Spleen (tissue), 11 donors: ENCODE measurements around the gene MRC2. TPM values are rescaled to one million over a fixed set of nuclear protein-coding genes. Genes with fewer than 3 reads are reported as not detected.

ENCODE experiments used
- DNase-seq: peaks from one replicate; pipeline ENCODE4 v3.0.0-alpha.2; 2020
- H3K27ac ChIP-seq, 8 donors: fragments of 200-600 bp; sonication (generic) in 7 of 8; 1 replicate in 4 of 8; 2 replicates in 4 of 8; pipeline versions ENCODE4 v1.5.0 to v1.8.0; 2016 to 2021; ENCODE audit warnings: inconsistent platforms in 4 of 8, mild to moderate bottlenecking in 4 of 8, moderate library complexity in 1 of 8
- H3K27me3 ChIP-seq, 7 donors: fragments of 200-600 bp; sonication (generic) in 6 of 7; replicated peaks in 1 of 7; 1 replicate in 4 of 7; 2 replicates in 3 of 7; pipeline versions ENCODE4 v1.5.0 to v1.8.0; 2016 to 2021; ENCODE audit warnings: inconsistent platforms in 3 of 7, mild to moderate bottlenecking in 1 of 7
- H3K36me3 ChIP-seq, 6 donors: fragments of 200-600 bp; sonication (generic) in 5 of 6; 1 replicate in 4 of 6; 2 replicates in 2 of 6; pipeline versions ENCODE4 v1.5.0 to v1.8.0; 2016 to 2021; ENCODE audit warnings: inconsistent platforms in 2 of 6
- H3K4me1 ChIP-seq, 6 donors: fragments of 200-600 bp; sonication (generic) in 5 of 6; 1 replicate in 3 of 6; 2 replicates in 3 of 6; pipeline versions ENCODE4 v1.5.0 to v1.8.0; 2016 to 2021; ENCODE audit warnings: inconsistent platforms in 3 of 6
- H3K4me3 ChIP-seq, 8 donors: fragments of 200-600 bp; sonication (generic) in 7 of 8; 1 replicate in 4 of 8; 2 replicates in 4 of 8; pipeline versions ENCODE4 v1.5.0 to v1.8.0; 2016 to 2021; ENCODE audit warnings: inconsistent platforms in 4 of 8, mild to moderate bottlenecking in 4 of 8, moderate library complexity in 2 of 8
- H3K9me3 ChIP-seq, 8 donors: fragments of 200-600 bp; sonication (generic) in 7 of 8; 1 replicate in 4 of 8; 2 replicates in 4 of 8; pipeline versions ENCODE4 v1.5.0 to v1.8.0; 2016 to 2021; ENCODE audit warnings: inconsistent platforms in 4 of 8
- POLR2A ChIP-seq, 3 donors: fragments of 450-650 bp; IDR thresholded peaks; one replicate each; pipeline ENCODE4 v1.5.1; 2017; ENCODE audit warnings: antibody characterized with exemption in 3 of 3, mild to moderate bottlenecking in 1 of 3
- POLR2AphosphoS5 ChIP-seq, 3 donors: sonication (generic); formaldehyde crosslinking; IDR thresholded peaks; one replicate each; pipeline ENCODE4 v1.5.1; 2017; ENCODE audit warnings: antibody characterized with exemption in 3 of 3
- WGBS, 5 donors: extraction: QIAGEN DNeasy Blood & Tissue Kit in 3 of 5; methylation state at CpG; one replicate each; pipeline versions ENCODE4 v1.1.5 to v1.1.7; 2013 to 2018; 5-methylcytosine and 5-hydroxymethylcytosine counted together
- intact Hi-C: fragments of 100-400 bp; cut with DNase I; formaldehyde crosslinking; loops from one replicate; pipeline ENCODE4 v1.15.0; 2023; ENCODE audit warnings: low total_unique reads
- polyA plus RNA-seq, 3 donors: library from polyadenylated mRNA; stranded (reverse); fragments of 200-250 nt; gene quantifications; one replicate each; pipeline ENCODE4 v1.2.1, GENCODE V29; 2013
- total RNA-seq, 7 donors: library from RNA; depleted of rRNA in 3 of 7; stranded (reverse); fragments of >200 nt in 3 of 7; fragmentation: NEBNext Ultra II Directional in 4 of 7; extraction: Animal tissue kit (Norgen Biotek cat#: 25700) in 4 of 7; gene quantifications; one replicate each; pipeline versions ENCODE4 v1.1.0 to v1.2.1, GENCODE V29; 2016 to 2021
- TF ChIP-seq, protein P1 (sequence below), 11 experiments: fragments of 200-600 bp in 7 of 11; fragments of 450-650 bp in 4 of 11; sonication (generic) in 4 of 11; IDR thresholded peaks in 8 of 11; conservative IDR thresholded peaks in 3 of 11; 1 replicate in 7 of 11; 2 replicates in 4 of 11; pipeline versions ENCODE4 v1.4.0 to v1.8.0; 2016 to 2021; ENCODE audit warnings: antibody characterized with exemption in 11 of 11, inconsistent platforms in 4 of 11, mild to moderate bottlenecking in 1 of 11
- donor health status: healthy with polysubstance abuse.
- donor health status: DM: no; HTN: no; CAD: no; lungs with moderate emphysema.
- donor health status: DM: no; HTN: no; CAD: no.
- donor health status: Bipolar disorder and iron deficiency.
- donor health status: healthy.
- donor health status: DM: no; HTN: no; CAD: no.
- donor health status: DM: yes; HTN: yes; CAD: no.

The MRC2 gene
- total and polyA plus RNA-seq, 10 donors = 4.5 to 75.1 (median 38.7) TPM

DNA sequence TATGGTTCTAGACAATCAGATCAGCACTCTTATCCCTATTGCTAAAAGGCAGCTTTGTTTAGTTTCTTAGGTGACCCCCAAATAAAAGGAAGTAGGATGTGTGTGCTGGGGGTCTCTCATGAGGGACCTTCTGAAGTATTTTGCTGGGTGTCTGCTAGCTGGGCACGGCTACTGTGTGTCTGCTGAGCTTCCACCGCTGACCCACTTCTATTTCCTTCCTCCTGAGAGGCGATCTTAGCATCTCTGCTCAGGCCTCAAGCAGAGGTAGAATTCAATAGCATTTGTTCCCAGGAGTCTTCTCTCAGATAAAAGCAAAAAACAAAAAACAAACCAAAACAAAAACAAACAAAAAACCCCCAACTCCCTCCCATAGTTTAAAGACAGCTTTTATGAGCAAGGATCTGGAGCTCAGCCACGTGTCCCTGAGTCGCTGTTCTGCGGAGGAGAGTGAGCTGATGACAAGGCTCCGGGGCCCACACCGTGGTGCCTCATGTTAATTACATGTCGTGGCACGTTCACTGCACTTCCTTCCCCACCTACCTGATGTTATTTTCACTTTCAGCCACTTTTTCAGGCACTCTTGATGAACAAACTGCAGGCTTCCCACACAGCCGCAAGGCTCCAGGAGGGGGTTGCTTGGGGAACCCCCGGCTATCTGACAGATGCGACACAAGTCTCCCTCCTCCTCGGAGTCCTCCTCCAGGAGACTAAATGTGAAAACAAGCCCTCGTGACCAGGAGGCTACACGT lies 97.1 kb downstream of the MRC2 start:
- H3K9me3 ChIP-seq = no peaks in the 10 kb centered on the region
- 16 to 28% (median 24%) methylated on average over 16 of the region's 16 CpGs for WGBS, 5 donors
- H3K4me3 ChIP-seq = peak overlapping the region in 5 of 8 donors; percentile 4 to 48 (median 12)
- H3K27ac ChIP-seq = peak overlapping the region; percentile 32 to 84 (median 70)
- H3K36me3 ChIP-seq = no peaks in the 10 kb centered on the region
- TF ChIP-seq POLR2AphosphoS5 (IDR thresholded peaks at IDR 0.05) (peak in 2 of 3 donors; percentile 28 to 46), POLR2A (IDR thresholded peaks at IDR 0.05) (no peak)
- TF ChIP-seq, protein P1, sequence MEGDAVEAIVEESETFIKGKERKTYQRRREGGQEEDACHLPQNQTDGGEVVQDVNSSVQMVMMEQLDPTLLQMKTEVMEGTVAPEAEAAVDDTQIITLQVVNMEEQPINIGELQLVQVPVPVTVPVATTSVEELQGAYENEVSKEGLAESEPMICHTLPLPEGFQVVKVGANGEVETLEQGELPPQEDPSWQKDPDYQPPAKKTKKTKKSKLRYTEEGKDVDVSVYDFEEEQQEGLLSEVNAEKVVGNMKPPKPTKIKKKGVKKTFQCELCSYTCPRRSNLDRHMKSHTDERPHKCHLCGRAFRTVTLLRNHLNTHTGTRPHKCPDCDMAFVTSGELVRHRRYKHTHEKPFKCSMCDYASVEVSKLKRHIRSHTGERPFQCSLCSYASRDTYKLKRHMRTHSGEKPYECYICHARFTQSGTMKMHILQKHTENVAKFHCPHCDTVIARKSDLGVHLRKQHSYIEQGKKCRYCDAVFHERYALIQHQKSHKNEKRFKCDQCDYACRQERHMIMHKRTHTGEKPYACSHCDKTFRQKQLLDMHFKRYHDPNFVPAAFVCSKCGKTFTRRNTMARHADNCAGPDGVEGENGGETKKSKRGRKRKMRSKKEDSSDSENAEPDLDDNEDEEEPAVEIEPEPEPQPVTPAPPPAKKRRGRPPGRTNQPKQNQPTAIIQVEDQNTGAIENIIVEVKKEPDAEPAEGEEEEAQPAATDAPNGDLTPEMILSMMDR (IDR thresholded peaks at IDR 0.05 in 8 of 11, conservative IDR thresholded peaks at IDR 0.05 in 3 of 11) = peak in 1 of 11 experiments; percentile 22
- peak; percentile 89 for DNase-seq
- intact Hi-C loops = no loop called here
- H3K4me1 ChIP-seq = peaks cover 4 to 50% (median 17%) of the 10 kb centered on the region in 6 donors
- peaks cover 0 to 16% (median 0%) of the 10 kb centered on the region in 7 donors for H3K27me3 ChIP-seq

DNA sequence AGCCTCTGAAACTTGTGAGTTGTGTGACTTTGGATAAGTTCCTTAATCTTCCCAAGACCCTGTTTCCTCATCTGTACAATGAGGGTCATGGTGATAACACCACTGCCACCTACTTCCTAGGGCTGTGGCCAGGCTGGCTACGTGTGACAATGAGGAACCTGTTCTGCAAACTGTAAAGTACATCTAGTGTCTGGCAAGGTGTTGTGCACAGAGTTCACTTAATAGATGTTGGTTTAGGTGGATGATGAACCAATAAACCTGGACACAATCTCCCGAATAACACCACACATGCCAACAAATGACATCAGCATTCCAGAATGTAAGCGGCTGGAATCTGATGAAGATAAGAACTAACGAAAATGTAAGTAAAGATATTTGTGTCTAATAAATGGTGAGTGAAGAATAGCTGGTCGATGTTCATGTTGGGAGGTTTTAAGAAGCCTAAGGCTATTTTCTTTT lies 98.3 kb downstream of the MRC2 start:
- Histone ChIP-seq H3K4me1 (peaks cover 4 to 40% (median 17%) of the 10 kb centered on the region in 6 donors), H3K4me3 (no peak overlapping the region), H3K27me3 (peaks cover 0 to 26% (median 0%) of the 10 kb centered on the region in 7 donors), H3K9me3 (no peaks in the 10 kb centered on the region), H3K27ac (peak overlapping the region in 5 of 8 donors; percentile 49 to 84 (median 75)), H3K36me3 (no peaks in the 10 kb centered on the region)
- TF ChIP-seq POLR2AphosphoS5 (IDR thresholded peaks at IDR 0.05) = no peak
- TF ChIP-seq, protein P1 (IDR thresholded peaks at IDR 0.05 in 8 of 11, conservative IDR thresholded peaks at IDR 0.05 in 3 of 11) = no peak
- TF ChIP-seq POLR2A (IDR thresholded peaks at IDR 0.05) = no peak
- DNase-seq = no peak
- WGBS, 5 donors = 58 to 73% (median 70%) methylated on average over 5 of the region's 5 CpGs
- intact Hi-C loops = no loop called here

DNA sequence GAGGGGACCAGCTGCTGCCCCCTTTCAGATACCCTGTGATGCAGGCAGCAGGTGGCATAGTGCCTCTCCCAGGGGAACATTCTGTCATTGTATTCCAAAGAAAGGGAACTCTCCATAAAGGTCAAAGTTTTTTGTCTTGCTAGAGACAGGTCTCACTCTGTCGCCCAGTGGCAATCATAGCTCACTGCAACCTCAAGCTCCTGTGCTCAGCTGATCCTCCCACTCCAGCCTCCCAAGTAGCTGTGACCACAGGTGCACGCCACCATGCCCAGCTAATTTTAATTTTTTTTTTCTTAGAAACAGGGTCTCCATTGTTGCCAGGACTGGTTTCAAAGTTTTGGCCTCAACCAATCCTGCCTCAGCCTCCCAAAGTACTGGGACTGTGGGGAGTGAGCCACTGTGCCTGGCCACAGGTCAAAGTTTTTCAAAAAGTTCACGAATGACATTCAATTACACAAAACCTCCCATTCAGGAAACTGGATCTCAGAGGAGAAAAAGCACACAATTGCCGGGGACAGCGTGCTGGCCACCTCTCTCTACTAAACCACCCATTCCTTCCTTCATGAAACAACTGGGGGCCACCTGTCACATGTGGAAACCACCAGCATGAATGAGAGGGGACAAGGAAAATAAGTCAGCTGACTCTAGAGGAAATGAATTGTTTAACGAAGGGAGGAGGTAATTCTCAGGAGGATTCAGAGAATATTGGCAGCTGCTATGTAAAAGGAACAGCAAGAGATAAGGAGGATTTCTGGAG lies 100.6 kb downstream of the MRC2 start:
- Histone ChIP-seq H3K36me3 (no peaks in the 10 kb centered on the region), H3K27ac (no peak overlapping the region), H3K4me3 (no peak overlapping the region), H3K27me3 (peaks cover 0 to 30% (median 0%) of the 10 kb centered on the region in 7 donors), H3K4me1 (peaks cover 4 to 33% (median 17%) of the 10 kb centered on the region in 6 donors), H3K9me3 (no peaks in the 10 kb centered on the region)
- TF ChIP-seq, protein P1 (IDR thresholded peaks at IDR 0.05 in 8 of 11, conservative IDR thresholded peaks at IDR 0.05 in 3 of 11) = no peak
- TF ChIP-seq POLR2A (IDR thresholded peaks at IDR 0.05) (no peak), POLR2AphosphoS5 (IDR thresholded peaks at IDR 0.05) (no peak)
- WGBS, 5 donors = 39 to 56% (median 45%) methylated on average over 6 of the region's 6 CpGs
- intact Hi-C loops = no loop called here
- no peak for DNase-seq

DNA sequence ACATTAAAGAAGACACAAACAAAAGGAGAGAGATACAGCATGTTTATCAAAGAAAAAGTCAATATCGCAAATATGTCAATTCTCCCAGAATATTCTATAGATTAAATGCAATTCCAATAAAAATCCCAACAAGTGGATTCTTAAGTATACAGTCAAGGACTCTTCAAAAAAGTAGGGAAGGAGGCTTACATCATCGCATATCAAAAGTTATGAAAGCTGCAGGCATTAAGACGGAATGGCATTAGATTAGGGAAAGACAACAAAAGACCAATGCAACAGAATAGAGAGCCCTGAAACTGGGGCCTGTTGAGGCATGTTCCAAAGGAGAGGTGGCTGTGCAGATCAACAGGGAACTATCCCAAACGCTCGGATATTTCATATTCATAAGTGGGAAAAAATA lies 104.7 kb downstream of the MRC2 start:
- no peak for DNase-seq
- Histone ChIP-seq H3K4me3 (no peak overlapping the region), H3K36me3 (no peaks in the 10 kb centered on the region), H3K9me3 (no peaks in the 10 kb centered on the region), H3K27me3 (peaks cover 0 to 16% (median 0%) of the 10 kb centered on the region in 7 donors), H3K4me1 (peaks cover 0 to 5% (median 0%) of the 10 kb centered on the region in 6 donors), H3K27ac (no peak overlapping the region)
- TF ChIP-seq POLR2A (IDR thresholded peaks at IDR 0.05) (no peak), POLR2AphosphoS5 (IDR thresholded peaks at IDR 0.05) (no peak)
- TF ChIP-seq, protein P1 (IDR thresholded peaks at IDR 0.05 in 8 of 11, conservative IDR thresholded peaks at IDR 0.05 in 3 of 11) = no peak
- WGBS, 5 donors = 88 to 93% (median 91%) methylated on average over 5 of the region's 5 CpGs
- intact Hi-C loops = no loop called here
